PC-3 (cell line): ENCODE measurements around the gene IFI6.

Experiments
- EZH2phosphoT487 ChIP-seq: fragments of 300-600 bp; sonication (generic); IDR thresholded peaks from 2 replicates; pipeline ENCODE4 v1.6.1; 2018; ENCODE audit warnings: mild to moderate bottlenecking, antibody characterized with exemption, low read length, borderline replicate concordance
- TF ChIP-seq, protein P1 (sequence below): fragments of 300-600 bp; sonication (generic); conservative IDR thresholded peaks from 2 replicates; pipeline ENCODE4 v1.5.1; 2017; ENCODE audit warnings: antibody characterized with exemption, low read depth, mild to moderate bottlenecking, low read length

DNA sequence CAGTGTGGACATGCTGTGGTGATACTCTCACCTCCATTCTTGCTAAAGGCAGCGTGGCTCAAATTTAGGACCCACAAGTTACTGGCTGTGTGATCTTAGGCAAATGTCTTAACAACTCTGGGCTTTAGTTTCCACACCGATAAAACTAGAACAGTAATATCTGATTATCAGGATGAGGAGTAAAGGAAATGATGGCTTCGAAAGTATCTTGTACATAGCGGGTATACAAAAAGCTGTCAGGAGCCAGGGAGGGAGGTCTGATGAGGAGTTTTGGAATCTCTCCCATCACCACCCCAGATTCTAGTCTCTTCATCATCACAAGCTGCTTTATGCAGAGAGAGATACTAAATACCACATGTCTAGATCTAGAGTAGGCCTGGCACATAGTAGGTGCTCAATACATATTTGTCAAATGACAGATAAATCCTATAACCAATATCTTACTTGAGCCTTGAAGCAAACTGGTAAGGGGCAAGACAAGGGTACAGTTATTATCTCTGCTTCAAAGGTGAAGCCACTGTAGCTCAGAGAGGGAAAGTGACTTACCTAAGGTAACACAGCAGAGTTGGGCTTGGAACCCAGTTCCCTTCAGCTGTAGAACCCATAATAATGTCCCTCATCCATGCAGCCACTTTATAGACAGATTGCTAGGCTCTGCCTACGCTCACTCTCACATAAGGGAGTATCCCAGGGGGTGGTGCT is 27.5 kb downstream of the IFI6 start:
- TF ChIP-seq, protein P1, sequence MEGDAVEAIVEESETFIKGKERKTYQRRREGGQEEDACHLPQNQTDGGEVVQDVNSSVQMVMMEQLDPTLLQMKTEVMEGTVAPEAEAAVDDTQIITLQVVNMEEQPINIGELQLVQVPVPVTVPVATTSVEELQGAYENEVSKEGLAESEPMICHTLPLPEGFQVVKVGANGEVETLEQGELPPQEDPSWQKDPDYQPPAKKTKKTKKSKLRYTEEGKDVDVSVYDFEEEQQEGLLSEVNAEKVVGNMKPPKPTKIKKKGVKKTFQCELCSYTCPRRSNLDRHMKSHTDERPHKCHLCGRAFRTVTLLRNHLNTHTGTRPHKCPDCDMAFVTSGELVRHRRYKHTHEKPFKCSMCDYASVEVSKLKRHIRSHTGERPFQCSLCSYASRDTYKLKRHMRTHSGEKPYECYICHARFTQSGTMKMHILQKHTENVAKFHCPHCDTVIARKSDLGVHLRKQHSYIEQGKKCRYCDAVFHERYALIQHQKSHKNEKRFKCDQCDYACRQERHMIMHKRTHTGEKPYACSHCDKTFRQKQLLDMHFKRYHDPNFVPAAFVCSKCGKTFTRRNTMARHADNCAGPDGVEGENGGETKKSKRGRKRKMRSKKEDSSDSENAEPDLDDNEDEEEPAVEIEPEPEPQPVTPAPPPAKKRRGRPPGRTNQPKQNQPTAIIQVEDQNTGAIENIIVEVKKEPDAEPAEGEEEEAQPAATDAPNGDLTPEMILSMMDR = no peak
- no peak for TF ChIP-seq EZH2phosphoT487
